Measurements from ENCODE around the gene GABBR2. TPM values are rescaled to one million over a fixed set of nuclear protein-coding genes. Genes with fewer than 3 reads are reported as not detected.

GABBR2 gene
- total and polyA plus RNA-seq, 9 of the 15 experiments (the other 6 are each of a cell fraction or from before 2014, with no cell fraction given): 0.15 to 1.9 (median 0.32) TPM

DNA sequence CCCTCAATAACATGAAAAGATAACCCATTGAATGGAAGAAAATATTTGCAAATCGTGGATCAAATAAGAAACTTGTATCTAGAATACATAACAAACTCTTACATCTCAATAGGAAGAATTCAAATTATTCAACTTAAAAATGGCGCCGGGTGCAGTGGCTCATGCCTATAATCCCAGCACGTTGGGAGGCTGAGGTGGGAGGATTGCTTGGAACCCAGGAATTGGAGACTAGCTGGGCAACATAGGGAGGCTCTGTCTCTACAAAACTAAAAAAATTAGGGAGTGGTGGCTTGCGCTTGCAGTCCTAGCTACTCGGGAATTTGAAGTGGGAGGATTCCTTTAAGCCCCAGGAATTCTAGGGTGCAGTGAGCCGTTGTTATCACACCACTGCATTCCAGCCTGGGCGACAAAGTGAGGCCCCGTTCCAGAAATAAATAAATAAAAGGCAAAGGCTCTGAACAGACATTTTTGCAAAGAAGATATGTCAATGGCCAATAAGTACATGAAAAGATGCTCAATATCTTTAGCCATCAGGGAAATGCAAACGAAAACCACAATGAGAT is 431.7 kb downstream of the GABBR2 start:
- H3K9ac ChIP-seq (ENCODE audit: insufficient read depth in 1 of 2, low read depth in 2 of 2, low read length in 2 of 2): no peak overlapping the region
- ChIA-PET POLR2A (interaction anchor here (0.5 kb wide), 1 partner anchor 701 kb away, joined by 3 read pairs; no protein-coding TSS in a partner anchor), CTCF (ENCODE audit: low intra/inter-chr PET ratio) (no interaction called here)
- H3K4me2 ChIP-seq (ENCODE audit: insufficient read depth, low read length): peak overlapping the region; percentile 56
- no peaks in the 10 kb centered on the region for H3K36me3 ChIP-seq (ENCODE audit: control insufficient read depth, insufficient read depth, low read length)
- in situ Hi-C loops (cut with MboI): no loop called here
- no peaks in the 10 kb centered on the region for H3K9me1 ChIP-seq (ENCODE audit: control insufficient read depth, insufficient read depth, low read length)
- H3K4me1 ChIP-seq (replicated peaks in 1 of 2; ENCODE audit: control insufficient read depth in 2 of 2, insufficient read depth in 2 of 2, low read length in 2 of 2): peaks cover 4% of the 10 kb centered on the region in 2 experiments; a peak in 3 of 5 replicates
- H2AFZ ChIP-seq (ENCODE audit: low read depth, low read length): peak overlapping the region; percentile 77
- ATAC-seq (no peak), DNase-seq (ENCODE audit: extremely low read depth in 1 of 4, low spot score in 3 of 4) (peak in 1 of 4 experiments; percentile 47), FAIRE-seq (peak; percentile 62)
- H4K20me1 ChIP-seq (replicated peaks; ENCODE audit: control insufficient read depth, insufficient read depth, low read length): no peaks in the 10 kb centered on the region
- no peaks in the 10 kb centered on the region for H3K27me3 ChIP-seq (ENCODE audit: control insufficient read depth in 2 of 2, insufficient read depth in 2 of 2, low read length in 2 of 2)
- no peak overlapping the region for H3K4me3 ChIP-seq
- 9% methylated on average over 10 of the region's 10 CpGs for WGBS (ENCODE audit: insufficient coverage, low coverage, missing lambda C conversion rate)
- no peak overlapping the region; the same call in 2 of the 3 replicates for H3K27ac ChIP-seq (ENCODE audit: extremely low read depth, low read depth, low read length)
- intact Hi-C loops (cut with micrococcal nuclease): no loop called here
- no TSS peak for BruUV-seq (replicated peaks)
- no peaks in the 10 kb centered on the region for H3K79me2 ChIP-seq (ENCODE audit: control insufficient read depth, insufficient read depth, low read length)
- H3K9me3 ChIP-seq (replicated peaks; ENCODE audit: control insufficient read depth, insufficient read depth, low read depth, low read length): no peaks in the 10 kb centered on the region
- TF ChIP-seq PML (IDR thresholded peaks at IDR 0.05; ENCODE audit: low read length) (no peak), BCL6 (CRISPR knock-in tag; IDR thresholded peaks at IDR 0.05) (no peak), TEAD1 (CRISPR knock-in tag; IDR thresholded peaks at IDR 0.05) (peak in 1 of 2 experiments; percentile 23; a peak in 1 of 4 replicates), TEAD4 (IDR thresholded peaks at IDR 0.05; ENCODE audit: low read length) (peak; percentile 48; the same call in 1 of the 2 replicates), TEAD4 (CRISPR knock-in tag; IDR thresholded peaks at IDR 0.05; ENCODE audit: borderline replicate concordance) (no peak), CBFA2T2 (conservative IDR thresholded peaks at IDR 0.05) (0 out of 2 replicates have a peak, but pooled peaks have one; percentile 2), EHMT2 (IDR thresholded peaks at IDR 0.05) (0 out of 2 replicates have a peak, but pooled peaks have one; percentile 29), L3MBTL2 (IDR thresholded peaks at IDR 0.05) (0 out of 2 replicates have a peak, but pooled peaks have one; percentile 41), TCF3 (CRISPR knock-in tag; IDR thresholded peaks at IDR 0.05) (peak; percentile 49; the same call in 1 of the 2 replicates), ZNF224 (CRISPR knock-in tag; IDR thresholded peaks at IDR 0.05) (no peak), NR4A1 (CRISPR knock-in tag; IDR thresholded peaks at IDR 0.05) (no peak), NR4A1 (tag; IDR thresholded peaks at IDR 0.05) (0 out of 2 replicates have a peak, but pooled peaks have one; percentile 55)
- TF ChIP-seq, protein P1, sequence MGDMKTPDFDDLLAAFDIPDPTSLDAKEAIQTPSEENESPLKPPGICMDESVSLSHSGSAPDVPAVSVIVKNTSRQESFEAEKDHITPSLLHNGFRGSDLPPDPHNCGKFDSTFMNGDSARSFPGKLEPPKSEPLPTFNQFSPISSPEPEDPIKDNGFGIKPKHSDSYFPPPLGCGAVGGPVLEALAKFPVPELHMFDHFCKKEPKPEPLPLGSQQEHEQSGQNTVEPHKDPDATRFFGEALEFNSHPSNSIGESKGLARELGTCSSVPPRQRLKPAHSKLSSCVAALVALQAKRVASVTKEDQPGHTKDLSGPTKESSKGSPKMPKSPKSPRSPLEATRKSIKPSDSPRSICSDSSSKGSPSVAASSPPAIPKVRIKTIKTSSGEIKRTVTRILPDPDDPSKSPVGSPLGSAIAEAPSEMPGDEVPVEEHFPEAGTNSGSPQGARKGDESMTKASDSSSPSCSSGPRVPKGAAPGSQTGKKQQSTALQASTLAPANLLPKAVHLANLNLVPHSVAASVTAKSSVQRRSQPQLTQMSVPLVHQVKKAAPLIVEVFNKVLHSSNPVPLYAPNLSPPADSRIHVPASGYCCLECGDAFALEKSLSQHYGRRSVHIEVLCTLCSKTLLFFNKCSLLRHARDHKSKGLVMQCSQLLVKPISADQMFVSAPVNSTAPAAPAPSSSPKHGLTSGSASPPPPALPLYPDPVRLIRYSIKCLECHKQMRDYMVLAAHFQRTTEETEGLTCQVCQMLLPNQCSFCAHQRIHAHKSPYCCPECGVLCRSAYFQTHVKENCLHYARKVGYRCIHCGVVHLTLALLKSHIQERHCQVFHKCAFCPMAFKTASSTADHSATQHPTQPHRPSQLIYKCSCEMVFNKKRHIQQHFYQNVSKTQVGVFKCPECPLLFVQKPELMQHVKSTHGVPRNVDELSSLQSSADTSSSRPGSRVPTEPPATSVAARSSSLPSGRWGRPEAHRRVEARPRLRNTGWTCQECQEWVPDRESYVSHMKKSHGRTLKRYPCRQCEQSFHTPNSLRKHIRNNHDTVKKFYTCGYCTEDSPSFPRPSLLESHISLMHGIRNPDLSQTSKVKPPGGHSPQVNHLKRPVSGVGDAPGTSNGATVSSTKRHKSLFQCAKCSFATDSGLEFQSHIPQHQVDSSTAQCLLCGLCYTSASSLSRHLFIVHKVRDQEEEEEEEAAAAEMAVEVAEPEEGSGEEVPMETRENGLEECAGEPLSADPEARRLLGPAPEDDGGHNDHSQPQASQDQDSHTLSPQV (IDR thresholded peaks at IDR 0.05): peak; percentile 76
- TF ChIP-seq, protein P2, sequence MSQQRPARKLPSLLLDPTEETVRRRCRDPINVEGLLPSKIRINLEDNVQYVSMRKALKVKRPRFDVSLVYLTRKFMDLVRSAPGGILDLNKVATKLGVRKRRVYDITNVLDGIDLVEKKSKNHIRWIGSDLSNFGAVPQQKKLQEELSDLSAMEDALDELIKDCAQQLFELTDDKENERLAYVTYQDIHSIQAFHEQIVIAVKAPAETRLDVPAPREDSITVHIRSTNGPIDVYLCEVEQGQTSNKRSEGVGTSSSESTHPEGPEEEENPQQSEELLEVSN (IDR thresholded peaks at IDR 0.05; ENCODE audit: borderline replicate concordance in 1 of 2, extremely low read depth in 1 of 2, insufficient read depth in 1 of 2, insufficient read length in 1 of 2, low read depth in 1 of 2, low read length in 1 of 2, poor library complexity in 1 of 2, severe bottlenecking in 1 of 2): peak in 1 of 2 experiments; percentile 47

Data from K562 (cell line).